ENCODE measurements around the gene CPPED1.
"Not testable (repeated sequence)": the region's sequence is repeated elsewhere in the genome, so short reads cannot be mapped to it uniquely, and the experiment has no call there.

CPPED1 gene

DNA sequence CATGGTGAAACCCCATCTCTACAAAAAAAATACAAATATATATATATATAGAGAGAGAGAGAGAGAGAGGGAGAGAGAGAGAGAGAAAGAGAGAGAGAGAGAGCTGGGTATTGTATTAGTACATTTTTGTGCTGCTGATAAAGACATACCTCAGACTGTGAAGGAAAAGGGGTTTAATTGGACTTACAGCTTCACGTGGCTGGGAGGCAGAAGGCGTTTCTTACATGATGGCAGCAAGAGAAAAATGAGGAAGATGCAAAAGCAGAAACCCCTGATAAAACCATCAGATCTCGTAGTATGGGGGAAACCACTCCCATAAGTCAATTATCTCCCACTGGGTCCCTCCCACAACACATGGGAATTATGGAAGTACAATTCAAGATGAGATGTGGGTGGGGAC is 37.5 kb downstream of the CPPED1 start:
- not testable (repeated sequence) for DNase-seq

GRCh38 chr16:12764813-12765488 is 38.7 kb downstream of the CPPED1 start:
- no peak for DNase-seq

- DNase-seq, result no peak
Observed at GRCh38 chr16:12763517-12763916, 40.2 kb downstream of the CPPED1 start.

- no peak for DNase-seq
Observed at GRCh38 chr16:12760819-12761611, 42.7 kb downstream of the CPPED1 start.

DNA sequence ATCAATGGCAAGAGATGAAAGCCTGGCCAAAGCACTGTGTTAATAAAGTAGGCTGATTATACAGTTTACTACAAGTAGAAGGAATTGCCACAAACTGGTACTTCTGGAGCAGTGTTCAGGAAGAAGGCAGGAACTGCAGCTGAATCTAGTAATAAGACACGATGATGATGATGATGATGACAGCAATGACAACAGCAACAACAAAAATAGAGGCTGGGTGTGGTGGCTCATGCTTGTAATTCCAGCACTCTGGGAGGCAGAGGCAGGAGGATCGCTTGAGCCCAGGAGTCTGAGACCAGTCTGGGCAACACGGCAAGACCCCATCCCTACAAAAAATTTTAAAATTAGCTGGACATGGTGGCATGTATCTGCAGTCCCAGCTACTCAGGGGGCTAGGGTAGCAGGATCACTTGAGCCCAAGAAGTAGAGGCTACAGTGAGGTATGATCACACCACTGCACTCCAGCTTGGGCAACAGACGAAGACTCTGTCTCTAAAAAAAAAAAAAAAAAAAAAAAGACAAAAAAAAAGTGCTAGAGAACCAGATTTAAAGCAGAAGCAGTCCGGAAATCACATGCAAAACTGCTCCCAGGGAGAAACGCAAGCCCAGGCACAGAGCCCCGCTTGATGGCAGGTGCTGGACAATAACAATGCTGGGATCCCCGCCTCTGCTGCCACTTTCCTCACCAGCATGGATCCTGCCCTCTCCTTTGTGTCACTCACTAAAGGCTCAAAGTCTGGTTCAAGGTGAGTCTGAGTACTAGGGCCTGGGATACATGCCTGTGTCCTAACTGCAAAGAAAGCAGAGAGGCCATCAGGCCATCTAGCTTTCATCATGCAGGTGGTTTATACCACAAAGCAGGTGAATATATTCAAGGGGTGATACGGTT is 44.8 kb downstream of the CPPED1 start:
- DNase-seq, result no peak

- DNase-seq, result no peak
Observed at GRCh38 chr16:12758031-12758669, 45.5 kb downstream of the CPPED1 start.

GRCh38 chr16:12757546-12757945 is 46.1 kb downstream of the CPPED1 start:
- DNase-seq, result no peak

DNA sequence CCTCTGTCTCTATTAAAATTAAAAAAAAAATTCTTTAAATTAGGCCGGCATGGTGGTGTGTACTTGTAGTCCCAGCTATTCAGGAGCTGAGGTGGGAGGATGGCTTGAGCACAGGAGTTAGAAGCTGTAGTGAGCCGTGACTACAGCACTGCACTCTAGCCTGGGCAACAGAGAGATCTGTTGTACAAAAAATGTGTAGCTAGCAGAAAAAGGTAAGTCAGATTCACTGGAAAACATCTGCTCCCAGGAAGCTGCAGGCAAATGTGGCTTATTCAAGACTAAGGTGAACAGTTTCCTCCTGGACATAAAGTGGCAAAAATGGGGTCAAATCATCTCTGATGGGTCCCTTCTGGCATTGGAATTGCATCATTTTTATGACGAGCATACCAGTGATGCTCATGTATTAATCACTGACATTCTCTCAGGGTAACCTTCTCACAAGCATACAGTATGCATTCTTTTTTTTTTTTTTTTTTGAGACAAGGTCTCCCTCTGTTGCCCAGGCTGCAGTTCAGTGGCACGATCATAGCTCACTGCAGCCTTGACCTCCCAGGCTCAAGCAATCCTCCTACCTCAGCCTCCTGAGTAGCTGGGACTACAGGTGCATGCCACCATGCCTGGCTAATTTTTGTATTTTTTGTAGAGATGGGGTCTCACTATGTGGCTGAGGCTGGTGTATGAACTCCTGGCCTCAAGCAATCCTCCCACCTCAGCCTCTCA is 48.7 kb downstream of the CPPED1 start:
- no peak for DNase-seq

DNA sequence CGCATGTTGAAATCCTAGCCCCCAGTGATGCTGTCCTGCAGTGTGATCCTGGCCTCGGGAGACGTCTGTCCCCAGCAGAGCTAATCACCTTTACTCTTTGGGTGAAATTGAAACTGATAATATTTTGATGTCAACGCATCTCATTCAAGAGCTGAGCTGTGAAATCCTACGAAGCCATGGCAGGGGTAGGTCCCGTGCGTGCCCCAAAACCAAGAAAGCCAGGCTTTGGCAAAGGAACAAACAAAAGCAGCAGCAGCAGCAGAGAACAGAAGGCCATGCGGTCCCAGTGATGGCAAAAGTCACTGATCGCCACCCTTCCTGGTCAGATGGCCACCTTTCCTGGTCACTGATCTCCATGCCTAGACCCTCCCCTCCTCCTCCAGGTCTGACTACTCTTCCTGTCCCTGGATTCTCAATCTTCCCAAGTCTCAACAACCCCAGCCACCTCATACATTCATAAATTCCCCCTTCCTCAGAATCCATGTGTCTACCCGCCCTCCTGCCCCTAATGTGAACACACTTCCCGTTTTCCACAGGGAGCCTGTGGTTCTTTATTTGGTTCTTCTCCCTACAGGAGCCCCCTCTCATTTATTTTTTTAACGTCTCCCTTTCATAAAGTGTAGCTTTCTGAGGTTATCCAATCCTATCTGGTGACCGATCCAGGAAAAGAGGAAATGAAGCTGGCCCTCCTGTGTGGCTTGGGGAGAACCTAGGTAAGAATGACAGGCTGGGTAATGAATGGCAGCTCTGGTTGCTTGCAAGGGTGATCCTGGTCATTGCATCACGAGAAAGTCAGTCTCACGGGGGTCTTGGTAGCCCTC is 50.3 kb downstream of the CPPED1 start:
- no peak for DNase-seq

DNA sequence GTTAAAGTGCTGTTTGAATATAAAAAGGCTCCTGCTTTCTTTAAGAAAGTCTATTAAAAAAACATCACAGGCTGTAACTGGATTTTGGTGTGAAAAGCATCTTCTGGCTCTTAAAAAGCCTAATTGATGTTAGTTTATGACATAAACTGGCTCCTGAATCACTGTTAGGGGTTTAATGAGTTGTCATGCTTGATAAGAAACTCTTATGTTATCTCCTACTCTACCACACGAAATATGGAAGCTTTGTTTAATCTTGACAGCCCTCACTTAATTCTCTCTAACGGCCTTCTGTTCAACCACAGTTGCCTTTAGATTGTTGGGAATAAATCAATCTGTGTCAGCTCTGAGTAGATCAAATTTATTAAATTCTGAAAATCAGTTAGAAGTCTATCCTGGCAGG is 51.5 kb downstream of the CPPED1 start:
- DNase-seq, result no peak

DNA sequence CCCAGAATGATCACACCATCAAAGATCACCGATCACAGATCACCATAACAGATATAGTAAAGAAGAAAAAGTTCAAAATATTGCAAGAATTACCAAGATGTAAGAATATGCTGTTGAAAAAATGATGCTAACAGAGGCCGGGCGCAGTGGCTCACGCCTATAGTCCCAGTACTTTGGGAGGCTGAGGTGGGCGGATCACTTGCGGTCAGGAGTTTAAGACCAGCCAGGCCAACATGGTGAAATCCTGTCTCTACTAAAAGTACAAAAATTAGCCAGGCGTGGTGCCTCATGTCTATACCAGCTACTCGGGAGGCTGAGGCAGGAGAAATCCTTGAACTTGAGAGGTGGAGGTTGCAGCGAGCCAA is 53.2 kb downstream of the CPPED1 start:
- DNase-seq, result no peak

- no peak for DNase-seq
Observed at GRCh38 chr16:12749076-12749475, 54.6 kb downstream of the CPPED1 start.

DNA sequence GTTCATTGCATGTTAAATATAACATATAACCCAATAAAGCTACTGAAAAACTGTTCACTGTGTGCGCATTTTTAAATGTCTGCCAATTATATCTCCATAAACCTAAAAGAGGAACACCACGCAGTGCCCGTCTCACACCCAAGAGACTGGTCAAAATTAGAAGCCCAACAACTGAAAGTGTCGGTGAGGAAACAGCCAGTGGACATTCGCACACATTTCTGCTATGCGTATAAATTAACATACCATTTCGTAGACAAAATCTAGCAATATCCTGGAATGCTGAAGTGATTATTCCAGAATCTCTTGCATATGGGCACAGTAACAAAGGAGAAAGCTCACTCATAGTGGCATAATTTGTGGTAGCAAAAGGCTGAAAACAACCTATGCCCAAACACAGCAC is 55.9 kb downstream of the CPPED1 start:
- DNase-seq, result no peak

GRCh38 chr16:12747261-12747660 is 56.4 kb downstream of the CPPED1 start:
- DNase-seq, result no peak

DNA sequence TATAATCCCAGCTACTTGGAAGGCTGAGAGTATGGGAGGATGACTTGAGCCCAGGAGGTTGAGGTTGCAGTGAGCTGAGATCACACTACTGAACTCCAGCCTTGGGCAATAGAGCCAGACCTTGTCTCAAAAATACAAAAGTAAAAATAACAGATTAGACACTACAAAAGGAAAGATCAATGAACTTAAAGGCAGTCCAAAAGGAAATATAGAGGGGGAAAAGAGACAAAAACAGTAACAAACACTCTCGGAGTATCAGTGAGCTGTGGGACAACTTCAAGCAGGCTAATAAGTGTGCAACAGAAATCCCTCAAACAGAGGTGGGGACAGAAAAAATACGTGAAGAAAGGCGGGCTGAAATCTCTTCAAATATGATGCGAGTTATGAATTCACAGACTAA is 58.8 kb downstream of the CPPED1 start:
- DNase-seq, result no peak

- no peak for DNase-seq
Observed at GRCh38 chr16:12742741-12743140, 60.9 kb downstream of the CPPED1 start.

- no peak for DNase-seq
Observed at GRCh38 chr16:12740986-12741610, 62.6 kb downstream of the CPPED1 start.

DNA sequence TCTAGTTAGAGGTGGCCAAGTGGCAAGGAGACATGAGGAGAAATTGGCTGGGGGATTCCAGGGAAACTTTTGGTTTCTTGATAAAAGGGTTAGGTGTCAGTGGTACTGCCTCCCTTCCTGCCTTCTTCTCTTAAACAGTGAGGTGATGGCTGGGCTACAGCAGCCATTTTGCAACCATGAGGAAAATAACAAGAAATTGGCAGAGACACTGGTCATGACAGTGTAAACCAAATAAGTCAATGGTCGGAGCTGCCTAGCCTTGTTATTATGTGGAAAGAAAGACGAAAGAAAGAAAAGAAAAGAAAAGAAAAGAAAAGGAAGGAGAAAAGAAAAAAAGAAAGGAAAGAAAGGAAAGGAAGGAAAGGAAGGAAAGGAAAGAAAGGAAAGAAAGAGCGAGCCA is 63.9 kb downstream of the CPPED1 start:
- no peak for DNase-seq

DNA sequence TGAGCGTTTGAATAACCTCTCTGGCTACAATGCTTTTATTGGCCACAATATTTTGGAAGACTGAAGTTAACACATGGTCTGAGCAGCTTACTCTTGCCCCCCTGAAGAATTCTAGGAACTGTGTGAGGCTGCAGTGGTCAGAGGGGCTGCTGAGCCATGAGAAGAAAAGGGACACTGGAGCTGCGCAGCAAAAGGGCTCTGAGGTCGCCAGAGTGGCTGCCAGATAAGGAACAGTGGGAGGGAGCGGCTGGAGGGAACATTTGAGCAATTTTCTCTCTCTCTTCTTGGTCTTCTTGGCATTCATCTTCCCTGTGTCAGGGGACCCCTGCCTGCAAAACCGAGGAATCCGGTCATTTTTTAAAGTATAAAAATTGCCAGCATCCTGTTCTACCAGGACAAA is 66.1 kb downstream of the CPPED1 start:
- no peak for DNase-seq

DNA sequence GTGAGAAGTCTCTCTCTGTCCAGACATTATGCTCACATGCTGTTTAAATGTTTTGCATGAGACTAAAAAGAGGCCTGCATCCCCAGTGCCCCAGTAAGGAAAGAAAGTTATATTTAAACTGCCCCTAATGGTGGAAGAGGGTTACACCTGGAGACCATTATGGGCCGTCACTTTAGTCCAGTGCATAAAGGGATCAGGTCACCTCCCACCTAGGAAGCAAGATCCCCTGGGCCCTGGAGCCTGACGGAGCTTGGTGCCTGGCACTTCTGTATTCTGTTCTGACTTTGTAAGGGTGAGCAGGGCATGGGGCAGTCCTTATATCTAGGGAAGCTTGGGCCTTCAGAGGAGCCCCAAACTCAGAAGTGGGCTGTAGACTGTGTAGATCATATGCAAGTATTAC is 67.9 kb downstream of the CPPED1 start:
- DNase-seq, result no peak

DNA sequence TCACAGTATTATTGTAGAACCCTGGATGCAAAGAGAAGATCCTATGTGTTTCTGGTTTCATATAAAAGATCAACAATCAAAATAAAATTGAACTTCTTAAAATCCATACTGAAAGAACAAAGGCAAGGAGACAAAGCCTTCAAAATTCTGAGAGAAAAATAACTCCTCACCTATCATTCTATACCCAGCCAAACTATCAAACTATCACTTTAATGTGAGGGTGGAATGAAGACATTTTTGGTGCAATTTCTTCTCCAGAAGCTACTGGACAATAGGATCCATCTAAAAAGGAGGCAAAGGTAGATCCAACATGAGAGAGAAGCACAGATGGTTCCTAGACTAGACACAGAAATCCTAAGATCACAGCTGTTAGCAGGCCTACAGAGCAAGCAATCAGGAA is 71.1 kb downstream of the CPPED1 start:
- DNase-seq, result no peak
